Activated T-helper 9 cell treated with anti-CD3 and anti-CD28 coated beads, Interleukin-2, amount 50 U/mL, for 16 hours (primary cell): ENCODE results near the gene NPSR1.
"Not testable (repeated sequence)": the region's sequence is repeated elsewhere in the genome, so short reads cannot be mapped to it uniquely, and the experiment has no call there.

Source experiments
- DNase-seq: peaks from one replicate; pipeline ENCODE4 v3.0.0-alpha.2; 2020; ENCODE audit warnings: low read depth

The NPSR1 gene, protein sequence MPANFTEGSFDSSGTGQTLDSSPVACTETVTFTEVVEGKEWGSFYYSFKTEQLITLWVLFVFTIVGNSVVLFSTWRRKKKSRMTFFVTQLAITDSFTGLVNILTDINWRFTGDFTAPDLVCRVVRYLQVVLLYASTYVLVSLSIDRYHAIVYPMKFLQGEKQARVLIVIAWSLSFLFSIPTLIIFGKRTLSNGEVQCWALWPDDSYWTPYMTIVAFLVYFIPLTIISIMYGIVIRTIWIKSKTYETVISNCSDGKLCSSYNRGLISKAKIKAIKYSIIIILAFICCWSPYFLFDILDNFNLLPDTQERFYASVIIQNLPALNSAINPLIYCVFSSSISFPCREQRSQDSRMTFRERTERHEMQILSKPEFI

DNA sequence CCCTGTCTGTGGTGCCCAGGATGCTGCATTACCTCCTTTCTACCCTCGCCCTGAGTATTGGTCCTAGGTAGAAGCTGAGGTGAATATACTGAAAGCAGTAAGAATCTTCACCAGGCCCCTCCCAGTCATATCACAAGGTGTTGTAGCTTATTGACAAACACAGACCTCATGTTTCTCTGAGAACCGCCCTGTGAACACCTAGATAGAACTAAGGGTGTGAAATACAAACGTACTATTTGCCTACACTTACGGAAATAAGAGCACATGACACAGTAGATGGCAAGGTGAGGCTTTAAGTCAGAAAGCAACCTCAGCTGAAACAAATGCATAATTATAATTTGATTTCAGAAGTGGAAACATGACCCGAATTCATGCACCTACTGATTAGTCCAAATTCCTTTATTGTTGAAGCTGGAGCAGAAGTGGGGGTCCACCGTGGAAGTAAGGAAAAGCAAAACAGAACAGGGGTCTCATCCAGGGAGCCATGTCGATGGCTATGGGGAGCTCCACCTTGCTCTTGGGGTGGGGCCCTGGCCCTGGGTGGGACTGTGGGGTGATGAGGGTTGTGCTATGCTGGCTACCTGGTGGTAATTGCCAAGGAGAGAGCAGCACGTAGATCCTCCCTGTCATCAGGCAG is at the start of gene NPSR1:
NPSR1 (plus strand) TSS at position 587 of the 637 bp plus-strand sequence. CDS start 195 bp downstream, outside the sequence.
- DNase-seq = no peak

DNA sequence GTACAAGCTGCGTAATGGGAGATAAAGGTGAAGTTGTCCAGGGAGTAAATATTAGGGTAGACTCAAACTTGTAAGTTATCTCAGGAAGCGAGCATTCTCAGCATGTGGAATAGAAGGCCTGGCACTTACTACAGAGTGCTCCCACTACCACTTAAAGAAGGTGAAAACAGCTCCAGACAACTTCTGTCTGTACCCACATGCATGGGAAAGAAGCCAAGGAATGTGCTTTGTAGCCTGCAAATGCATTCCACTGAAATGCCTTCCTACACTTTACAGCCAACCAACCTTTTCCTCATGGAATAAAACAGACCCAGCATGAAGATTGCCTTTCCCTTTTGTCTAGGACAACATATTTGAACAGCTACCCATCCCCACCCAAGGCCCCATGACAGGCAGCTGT is 45.4 kb upstream of the NPSR1 start:
- no peak for DNase-seq

DNA sequence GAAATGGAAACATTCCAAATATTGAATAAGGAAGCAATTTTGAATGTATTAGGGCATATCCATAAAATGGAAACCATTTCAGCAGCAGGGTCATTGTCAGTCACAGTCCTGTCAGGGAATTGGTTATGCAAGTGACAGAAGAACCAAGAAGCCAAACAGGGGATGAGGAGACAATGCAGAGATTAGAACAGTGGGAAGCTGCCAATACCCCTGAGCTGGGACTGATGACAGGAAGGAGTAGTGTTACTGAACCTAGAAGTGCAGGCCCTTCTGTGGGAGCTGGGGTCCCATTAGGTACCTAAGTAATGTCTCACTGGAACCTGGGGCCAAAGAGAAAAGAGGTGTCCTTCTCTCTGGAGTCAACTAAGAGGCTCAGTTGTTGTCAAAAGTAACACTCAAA is 37.6 kb upstream of the NPSR1 start:
- no peak for DNase-seq

DNA sequence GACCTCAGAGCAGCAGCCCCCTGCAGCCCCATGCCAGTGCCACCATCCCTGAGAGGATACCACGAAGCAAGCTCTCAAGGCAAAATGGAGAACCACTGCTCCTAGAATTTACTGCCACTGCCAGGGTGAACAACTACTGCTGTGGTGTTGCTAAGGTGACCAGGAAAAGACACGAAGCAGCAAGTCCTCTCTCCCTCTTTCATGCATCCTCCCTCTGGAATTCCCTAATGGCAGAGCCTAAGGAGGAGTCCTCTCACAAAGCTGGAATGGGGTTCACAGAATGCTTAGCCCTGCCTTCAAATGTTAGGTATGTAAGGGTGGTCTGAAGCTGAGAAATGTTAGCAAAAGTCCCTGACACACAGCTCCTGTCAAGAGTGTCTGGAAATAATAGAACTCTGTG is 35.8 kb upstream of the NPSR1 start:
- DNase-seq = no peak

DNA sequence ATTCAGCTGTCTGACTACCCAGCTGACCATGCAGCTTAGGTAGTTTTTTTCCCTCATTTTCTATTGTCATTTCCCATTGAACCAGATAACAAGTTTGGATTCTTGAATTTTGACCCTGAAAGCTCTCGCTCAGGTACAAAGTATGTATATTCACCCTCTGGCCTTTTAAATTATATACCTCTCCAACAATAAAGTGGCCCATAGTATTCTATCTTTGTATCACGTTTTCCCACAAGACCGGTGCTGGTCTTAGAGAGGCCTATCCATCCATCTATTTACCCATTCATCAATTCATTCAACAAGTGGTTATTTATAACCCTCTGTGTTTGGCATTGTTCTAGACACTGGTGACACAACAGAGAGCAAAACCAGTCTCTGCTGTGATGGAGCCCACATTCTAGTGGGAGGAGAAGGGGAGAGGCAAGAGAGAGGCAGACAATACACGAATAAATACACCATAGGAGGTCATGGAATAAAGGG is 35.2 kb upstream of the NPSR1 start:
- no peak for DNase-seq

DNA sequence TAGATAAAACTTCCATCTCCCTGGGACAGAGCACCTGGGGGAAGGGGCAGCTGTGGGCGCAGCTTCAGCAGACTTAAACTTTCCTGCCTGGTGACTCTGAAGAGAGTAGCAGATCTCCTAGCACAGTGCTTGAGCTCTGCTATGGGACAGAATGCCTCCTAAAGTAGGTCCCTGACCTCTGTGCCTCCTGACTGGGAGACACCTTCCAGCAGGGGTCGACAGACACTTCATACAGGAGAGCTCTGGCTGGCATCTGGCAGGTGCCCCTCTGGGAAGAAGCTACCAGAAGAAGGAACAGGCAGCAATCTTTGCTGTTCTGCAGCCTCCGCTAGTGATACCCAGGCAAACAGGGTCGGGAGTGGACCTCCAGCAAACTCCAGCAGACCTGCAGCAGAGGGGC is 29.4 kb upstream of the NPSR1 start:
- DNase-seq = not testable (repeated sequence)

DNA sequence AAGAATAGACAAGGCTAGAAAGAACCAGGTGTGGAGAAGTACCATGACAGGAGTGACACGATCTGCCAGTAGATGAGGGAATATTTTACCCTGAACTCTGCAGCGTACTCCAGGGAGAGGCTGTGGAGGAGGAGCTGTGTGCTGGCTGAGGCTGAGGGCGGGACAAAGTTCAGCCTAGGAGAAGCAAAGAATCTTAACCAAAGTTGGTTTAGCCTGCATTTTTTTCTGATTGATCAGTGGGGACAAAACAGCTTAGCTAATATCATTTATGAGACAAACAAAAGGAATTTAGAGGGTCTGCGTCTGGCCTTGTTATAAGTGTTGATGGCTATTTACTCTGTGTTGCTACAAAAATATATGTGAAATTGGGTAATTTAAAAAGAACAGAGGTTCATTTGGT is 5.2 kb upstream of the NPSR1 start:
- DNase-seq = no peak

DNA sequence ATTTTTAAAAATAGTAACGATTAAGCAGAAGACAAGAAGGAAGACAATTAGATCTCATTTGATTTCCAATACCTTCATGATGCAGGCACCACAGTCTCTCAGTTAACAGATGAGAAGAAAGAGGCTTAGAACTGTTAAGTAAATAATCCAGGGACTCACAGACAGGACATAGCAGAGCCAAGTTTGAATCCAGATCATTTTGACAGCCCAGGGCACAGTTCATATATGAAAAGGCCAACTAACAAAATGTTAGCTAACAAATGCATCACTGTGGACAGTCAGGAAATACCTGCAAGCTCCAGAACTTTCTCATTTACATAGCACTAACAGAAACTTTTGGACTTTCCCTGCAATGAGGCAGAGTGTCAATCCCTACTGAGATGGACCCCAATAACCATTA is 4.2 kb upstream of the NPSR1 start:
- DNase-seq = no peak

DNA sequence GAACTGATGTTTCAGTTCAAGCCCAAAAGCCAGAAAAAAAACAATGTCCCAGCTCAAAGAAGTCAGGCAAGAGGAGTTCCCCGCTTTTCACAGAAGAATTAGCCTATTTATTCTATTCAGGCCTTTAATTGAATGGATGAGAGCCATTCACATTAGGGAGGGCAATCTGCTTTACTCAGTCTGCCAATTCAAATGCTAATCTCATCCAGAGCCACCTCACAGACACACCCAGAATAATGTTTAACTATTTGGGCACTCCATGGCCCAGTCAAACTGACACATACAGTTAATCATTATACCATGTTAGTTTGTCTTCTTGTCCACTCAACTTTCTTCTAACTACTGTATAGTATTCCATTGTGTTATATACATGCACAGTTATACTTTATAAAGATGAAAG is 2.6 kb upstream of the NPSR1 start:
- DNase-seq = no peak

DNA sequence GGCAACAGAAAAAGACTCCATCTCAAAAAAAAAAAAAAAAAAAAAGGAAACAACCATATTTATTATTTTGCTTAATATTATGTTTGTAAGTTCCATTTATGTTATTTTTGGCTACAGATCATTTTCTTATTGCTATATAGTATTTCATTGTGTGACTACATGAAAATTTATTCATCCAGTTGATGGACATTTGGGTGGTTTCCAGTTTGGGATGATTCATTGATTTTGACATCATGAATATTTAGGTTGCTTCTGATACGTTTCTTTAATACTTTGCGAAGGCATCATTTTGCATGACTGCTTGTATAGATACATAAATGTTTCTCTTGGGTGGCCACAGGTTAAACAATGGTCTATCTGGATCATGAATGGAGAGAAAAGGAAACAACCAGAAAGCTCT is 2.0 kb upstream of the NPSR1 start:
- DNase-seq = no peak

DNA sequence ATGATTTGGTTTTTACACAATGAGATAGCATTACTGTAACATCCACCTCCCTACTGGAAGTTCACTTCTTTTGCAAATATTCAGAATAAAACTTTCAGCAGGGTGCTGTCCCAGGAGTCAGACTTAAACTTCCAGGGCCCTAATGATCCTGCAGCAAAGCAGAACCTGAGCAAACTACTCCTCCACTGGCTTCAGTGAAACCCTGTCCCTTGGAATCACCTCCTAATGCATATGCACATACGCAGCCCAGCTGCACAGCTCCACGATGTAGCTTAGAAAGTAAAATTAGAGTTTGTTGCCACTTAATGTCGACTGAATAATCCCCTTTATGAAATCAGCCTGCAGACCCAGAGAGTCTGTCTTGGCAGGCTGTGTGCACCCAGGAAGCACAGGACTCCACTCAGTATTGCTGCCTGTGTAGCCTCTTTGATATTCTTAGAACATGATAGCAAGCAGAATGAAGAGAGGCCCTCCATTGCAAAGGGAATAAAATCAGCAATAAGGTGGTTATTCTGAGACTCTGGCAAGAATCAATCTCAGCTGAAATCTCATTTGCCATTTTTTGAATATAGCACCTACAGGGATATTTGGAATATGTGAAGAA is 1.6 kb downstream of the NPSR1 start:
- DNase-seq = no peak

DNA sequence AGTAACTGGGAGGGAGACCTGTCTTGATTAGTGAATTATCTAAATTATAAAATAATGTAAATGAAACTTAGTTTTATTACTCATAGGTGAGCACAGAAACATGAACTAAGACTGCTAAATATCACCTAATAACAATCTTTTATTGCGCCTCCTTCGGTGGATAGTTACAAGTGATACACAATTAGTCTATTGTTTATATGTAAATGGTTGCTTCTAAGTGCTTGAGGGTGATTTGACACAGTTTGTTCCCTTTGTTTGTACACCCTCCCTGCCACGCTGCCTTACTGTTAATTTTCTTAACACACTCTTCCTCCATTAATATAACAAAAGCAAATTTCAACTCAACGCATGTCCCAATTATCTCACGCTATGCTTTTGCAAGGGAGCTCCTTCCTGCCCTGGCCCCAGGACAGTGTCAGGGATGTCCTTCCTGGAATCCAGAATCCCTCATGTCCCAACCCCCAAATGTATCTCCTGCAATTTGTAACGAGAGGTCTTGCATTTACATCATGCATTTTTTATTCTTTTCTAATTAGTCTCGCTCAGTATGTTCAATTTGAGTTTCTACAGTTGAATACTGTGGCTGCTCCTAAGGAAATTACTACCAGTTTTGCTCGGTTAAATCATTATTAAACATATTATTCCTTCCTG is 4.2 kb downstream of the NPSR1 start:
- DNase-seq = no peak

DNA sequence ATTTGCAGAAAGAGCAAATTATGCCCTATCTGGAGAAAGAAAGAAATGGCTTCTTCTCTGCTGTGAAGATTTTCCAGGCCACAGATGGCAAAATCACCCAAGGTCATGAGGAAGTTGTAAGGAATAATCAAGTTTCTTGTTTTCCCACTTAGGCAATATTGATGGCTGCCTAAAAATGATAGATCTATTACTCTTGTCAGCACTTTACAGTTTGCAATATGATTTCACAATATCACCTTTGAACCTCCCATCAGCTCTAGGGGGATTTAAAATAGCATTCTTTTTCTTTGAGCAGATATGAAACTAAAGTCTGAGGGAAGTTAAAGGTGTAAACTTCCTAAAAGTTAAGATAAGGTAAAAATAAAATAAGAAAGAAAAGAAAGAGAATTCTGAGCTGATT is 6.7 kb downstream of the NPSR1 start:
- DNase-seq = no peak

DNA sequence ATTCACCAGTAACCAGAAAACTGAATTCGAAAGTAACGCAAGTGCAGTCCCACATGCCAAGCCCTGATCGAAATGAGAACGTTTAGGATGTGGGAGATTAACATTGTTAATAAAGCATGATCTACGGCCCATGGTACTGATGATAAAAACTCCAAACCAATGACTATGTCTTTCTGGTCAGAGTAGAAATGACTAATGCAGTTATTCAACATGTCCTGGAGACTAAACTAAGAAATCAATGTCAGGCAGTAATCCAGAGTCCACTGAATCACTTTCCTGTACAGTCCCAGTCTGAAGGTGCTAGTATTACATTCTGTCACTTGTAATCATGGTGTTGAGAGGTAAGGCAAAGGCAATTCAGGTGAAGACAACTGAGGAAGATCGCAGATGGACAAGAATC is 14.4 kb downstream of the NPSR1 start:
- no peak for DNase-seq

DNA sequence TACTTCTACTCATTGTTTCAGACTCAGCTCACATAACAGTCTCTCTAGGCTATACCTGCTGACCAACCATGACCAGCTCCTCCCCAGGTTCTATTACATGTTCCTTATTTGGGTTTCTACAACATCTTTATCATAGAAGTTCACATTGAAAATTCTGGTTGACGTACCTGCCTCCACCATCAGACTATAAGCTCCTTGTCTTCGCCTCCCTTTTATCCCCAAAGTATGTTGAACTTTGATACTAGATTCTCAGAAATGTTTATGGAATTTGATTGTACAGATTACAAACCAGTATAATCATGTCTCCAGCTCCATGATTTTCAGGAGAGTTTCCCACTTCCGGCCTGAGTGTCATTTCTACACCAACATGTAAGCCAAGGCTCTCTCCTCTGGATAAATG is 15.0 kb downstream of the NPSR1 start:
- no peak for DNase-seq

DNA sequence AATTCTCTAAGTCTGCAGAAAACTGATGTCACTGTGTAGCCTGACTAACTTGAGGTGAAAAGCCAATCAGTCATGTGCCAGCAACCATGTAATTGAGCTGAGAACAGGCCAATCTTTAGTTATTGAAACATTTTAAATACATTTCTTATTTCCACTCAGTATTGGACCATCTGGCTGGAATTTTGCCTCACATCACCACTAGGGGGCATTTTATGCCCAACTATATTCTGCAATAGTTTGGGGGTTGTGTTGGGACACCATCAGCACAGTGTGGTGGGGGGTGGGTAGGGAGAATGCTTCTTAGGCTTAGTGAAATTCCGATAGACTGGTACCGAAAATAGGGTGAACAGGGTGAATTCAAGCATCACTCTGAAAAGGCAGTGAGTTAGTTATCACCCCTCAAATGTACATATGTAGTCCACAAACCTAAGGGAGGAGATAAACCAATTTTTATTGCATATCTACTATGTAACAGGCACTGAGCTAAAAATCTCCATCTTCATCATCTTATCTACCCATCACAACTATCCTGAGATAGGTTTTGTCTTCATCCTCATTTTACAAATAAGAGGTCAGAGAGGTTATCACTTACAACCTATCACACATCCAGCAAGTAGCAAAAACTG is 17.8 kb downstream of the NPSR1 start:
- no peak for DNase-seq

DNA sequence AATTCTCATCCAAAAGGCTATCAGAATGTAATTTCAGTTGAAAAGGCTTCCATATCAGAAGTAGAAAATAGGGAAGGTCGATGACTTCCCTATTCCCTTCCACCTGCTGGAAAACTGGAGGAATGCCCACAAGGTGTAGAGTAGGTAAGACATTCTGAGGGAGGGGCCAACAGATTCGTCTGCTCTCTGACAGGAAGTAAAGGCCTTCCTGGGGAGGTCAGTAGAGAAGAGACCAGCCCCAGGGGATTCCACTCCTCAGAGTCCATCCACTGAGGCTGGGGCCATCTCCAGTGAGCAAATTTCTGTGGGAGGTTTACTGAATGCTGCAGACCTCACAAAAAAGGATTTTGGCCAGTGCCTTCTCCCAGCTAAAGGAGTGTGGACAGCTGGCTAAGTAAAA is 19.5 kb downstream of the NPSR1 start:
- DNase-seq = no peak

DNA sequence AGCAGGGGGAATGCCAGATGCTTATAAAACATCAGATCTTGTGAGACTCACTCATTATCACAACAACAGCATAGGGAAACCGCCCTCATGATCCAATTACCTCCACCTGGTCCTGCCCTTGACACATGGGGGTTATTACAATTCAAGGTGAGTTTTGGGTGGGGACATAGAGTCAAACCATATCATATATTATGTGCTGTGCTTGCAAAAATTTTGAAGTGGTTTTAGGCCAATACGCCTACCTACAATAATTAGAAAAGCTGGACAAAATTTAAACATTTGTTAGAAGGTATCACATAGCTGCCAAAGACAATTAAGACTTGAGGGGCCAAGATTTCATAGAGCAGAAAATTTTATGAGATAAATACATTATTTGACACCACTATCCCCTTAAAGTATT is 29.5 kb downstream of the NPSR1 start:
- no peak for DNase-seq

DNA sequence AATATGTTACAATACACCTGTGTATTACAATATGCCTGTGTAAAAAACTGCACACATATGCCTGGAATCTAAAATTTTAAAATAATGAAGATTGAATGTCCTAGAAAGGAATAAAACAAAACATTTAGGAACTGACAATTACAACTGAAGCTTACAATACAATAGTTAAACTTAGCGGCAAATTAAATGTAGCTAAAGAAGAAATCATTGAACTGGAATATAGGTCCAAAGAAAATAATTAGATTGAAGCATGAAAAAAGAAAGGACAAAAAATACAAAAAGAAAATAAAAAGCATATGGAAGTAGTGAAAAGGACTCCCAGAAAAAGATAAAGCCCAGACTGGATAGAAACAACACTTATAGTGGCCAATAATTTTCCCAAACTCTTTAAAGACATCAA is 38.4 kb downstream of the NPSR1 start:
- DNase-seq = no peak

DNA sequence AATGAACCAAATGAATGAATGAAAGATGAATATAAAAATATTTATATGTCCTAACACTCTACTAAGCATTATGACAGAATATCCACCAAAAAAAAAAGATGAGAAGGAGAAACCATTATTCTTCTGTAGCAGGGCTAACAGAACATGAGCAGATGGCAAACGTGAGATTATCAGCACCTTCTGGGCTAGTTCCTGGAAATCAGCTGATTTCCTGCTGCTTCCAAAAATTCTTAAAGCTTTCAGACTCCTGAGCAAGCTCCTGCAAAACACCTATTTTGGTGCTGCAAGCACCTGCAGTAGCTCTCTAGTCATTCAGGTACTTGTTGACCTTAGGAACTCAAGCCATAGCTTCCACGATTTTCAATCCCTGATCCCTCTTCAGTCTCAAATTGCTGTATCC is 51.8 kb downstream of the NPSR1 start:
- DNase-seq = no peak

DNA sequence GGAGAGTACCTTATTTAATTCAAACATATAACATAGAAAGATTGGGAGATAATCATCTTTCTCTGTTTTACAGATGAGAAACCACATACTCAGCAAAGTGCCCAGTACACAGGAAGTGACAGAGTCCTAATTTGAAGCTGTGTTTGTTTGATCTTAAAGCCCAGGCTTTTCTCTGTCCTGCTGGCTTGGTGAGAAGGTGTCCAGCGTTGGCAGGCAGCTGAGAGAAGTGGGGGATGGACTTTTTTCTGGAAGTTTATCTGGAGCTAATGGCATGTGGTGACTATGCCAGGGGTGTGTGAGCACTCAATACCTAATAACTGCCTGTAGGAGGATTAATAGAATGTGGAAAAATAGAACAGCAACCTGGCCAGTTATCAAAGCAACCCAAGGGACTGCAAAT is 60.8 kb downstream of the NPSR1 start:
- DNase-seq = no peak

DNA sequence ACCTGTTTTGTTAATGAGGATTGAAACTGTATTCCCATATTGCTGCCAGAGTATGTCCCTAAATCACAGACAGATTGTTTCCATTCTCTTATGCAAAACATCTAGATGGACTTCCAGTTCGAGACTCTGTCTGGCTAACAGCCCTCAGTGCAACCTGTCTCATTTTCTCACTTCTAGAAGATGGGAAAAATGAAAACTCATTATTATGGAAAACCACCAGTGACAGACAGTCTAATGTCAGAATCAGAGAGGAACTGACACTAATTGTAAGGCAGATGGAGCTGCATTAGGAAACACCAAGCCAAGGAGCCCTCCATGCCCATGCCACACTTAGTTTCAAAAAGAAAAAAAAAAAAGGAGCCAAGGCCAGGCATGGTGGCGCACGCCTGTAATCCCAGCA is 61.6 kb downstream of the NPSR1 start:
- DNase-seq = no peak
